Hepatic stellate cell (primary cell): ENCODE measurements around the gene VPS26A.

Experiments
- DNase-seq: peaks from one replicate; pipeline ENCODE4 v3.0.0; 2011; ENCODE audit warnings: low spot score

Gene VPS26A

GRCh38 chr10:69179089-69179742, 55.2 kb downstream of the VPS26A start:
- peak; percentile 28 for DNase-seq

- peak; percentile 94 for DNase-seq
These were observed 56.0 kb downstream of the VPS26A start, which contains the start of gene SUPV3L1 for GRCh38 chr10:69179743-69180524. Gene SUPV3L1, plus strand, starts transcription at chr10:69180234. Its CDS starts 58 bp downstream, at chr10:69180292.

- peak; percentile 24 for DNase-seq
These were observed 56.7 kb downstream of the VPS26A start for GRCh38 chr10:69180525-69181204.

- no peak for DNase-seq
These were observed 57.5 kb downstream of the VPS26A start for GRCh38 chr10:69181433-69181832.

GRCh38 chr10:69182005-69182404, 58.0 kb downstream of the VPS26A start:
- no peak for DNase-seq

GRCh38 chr10:69186524-69186923, 62.5 kb downstream of the VPS26A start:
- no peak for DNase-seq

- DNase-seq: no peak
These were observed 77.1 kb downstream of the VPS26A start for GRCh38 chr10:69201045-69201444.

GRCh38 chr10:69202332-69202731, 78.4 kb downstream of the VPS26A start:
- no peak for DNase-seq

- no peak for DNase-seq
These were observed 84.8 kb downstream of the VPS26A start for GRCh38 chr10:69208761-69209160.

- DNase-seq: no peak
These were observed 86.0 kb downstream of the VPS26A start for GRCh38 chr10:69209787-69210484.

GRCh38 chr10:69211104-69211503, 87.1 kb downstream of the VPS26A start:
- no peak for DNase-seq

- no peak for DNase-seq
These were observed 87.5 kb downstream of the VPS26A start for GRCh38 chr10:69211524-69211923.

GRCh38 chr10:69213591-69214311, 89.8 kb downstream of the VPS26A start:
- DNase-seq: no peak

- DNase-seq: no peak
These were observed 90.7 kb downstream of the VPS26A start for GRCh38 chr10:69214666-69215131.

- no peak for DNase-seq
These were observed 91.6 kb downstream of the VPS26A start for GRCh38 chr10:69215405-69216171.

- DNase-seq: no peak
These were observed 92.7 kb downstream of the VPS26A start for GRCh38 chr10:69216577-69217118.

- no peak for DNase-seq
These were observed 93.3 kb downstream of the VPS26A start for GRCh38 chr10:69217119-69217754.

- DNase-seq: no peak
These were observed 94.9 kb downstream of the VPS26A start for GRCh38 chr10:69218831-69219230.

GRCh38 chr10:69220041-69220451, 96.1 kb downstream of the VPS26A start, which contains the start of gene HKDC1:
Gene HKDC1, plus strand, starts transcription at chr10:69220332. Its CDS starts 104 bp downstream, at chr10:69220436.
- no peak for DNase-seq

- DNase-seq: no peak
These were observed 96.5 kb downstream of the VPS26A start for GRCh38 chr10:69220507-69220906.
